ENCODE data around the gene FAM200A. TPM values are rescaled to one million over a fixed set of nuclear protein-coding genes. Genes with fewer than 3 reads are reported as not detected.
"Not testable (repeated sequence)": the region's sequence is repeated elsewhere in the genome, so short reads cannot be mapped to it uniquely, and the experiment has no call there.

Gene FAM200A
- total RNA-seq, 4 donors from 2014 or later, result 4.8 to 8.8 (median 5.6) TPM

- DNase-seq (ENCODE audit: low spot score in 2 of 2), result no peak
- WGBS, 2 donors, result 65 to 76% methylated on average over 3 of the region's 3 CpGs
- Histone ChIP-seq H3K27ac (no peak overlapping the region), H3K27me3 (no peaks in the 10 kb centered on the region), H3K9me3 (no peaks in the 10 kb centered on the region), H3K36me3 (no peaks in the 10 kb centered on the region), H3K4me3 (no peak overlapping the region), H3K4me1 (no peaks in the 10 kb centered on the region)
- TF ChIP-seq POLR2A (IDR thresholded peaks at IDR 0.05) (no peak), CTCF (IDR thresholded peaks at IDR 0.05) (no peak), EP300 (IDR thresholded peaks at IDR 0.05) (no peak)
These were observed 37.0 kb upstream of the FAM200A start for GRCh38 chr7:99588868-99589267.

- 53 to 55% methylated on average over 4 of the region's 4 CpGs for WGBS, 2 donors
- H3K36me3 ChIP-seq; H3K27me3 ChIP-seq; H3K9me3 ChIP-seq; DNase-seq (ENCODE audit: low spot score in 2 of 2): not testable (repeated sequence)
- H3K4me3 ChIP-seq, result peak overlapping the region; percentile 45 to 73 (median 68)
- peaks cover 0 to 20% (median 0%) of the 10 kb centered on the region in 4 donors for H3K4me1 ChIP-seq
- peak overlapping the region in 2 of 4 donors; percentile 25 to 72 for H3K27ac ChIP-seq
These were observed 28.9 kb upstream of the FAM200A start for GRCh38 chr7:99580778-99581332.

GRCh38 chr7:99579956-99580777 is 28.3 kb upstream of the FAM200A start:
- peaks cover 0 to 3% (median 0%) of the 10 kb centered on the region in 3 donors for H3K36me3 ChIP-seq
- H3K9me3 ChIP-seq, result no peaks in the 10 kb centered on the region
- no peak for DNase-seq (ENCODE audit: low spot score in 2 of 2)
- whole genome bisulfite sequencing, 2 donors, result 1 to 2% methylated on average over 52 to 54 of the region's 54 CpGs
- H3K27me3 ChIP-seq, result no peaks in the 10 kb centered on the region
- no peak for TF ChIP-seq EP300 (IDR thresholded peaks at IDR 0.05)
- no peak for TF ChIP-seq POLR2A (IDR thresholded peaks at IDR 0.05)
- no peak for TF ChIP-seq CTCF (IDR thresholded peaks at IDR 0.05)
- H3K4me3 ChIP-seq, result peak overlapping the region; percentile 45 to 73 (median 68)
- peak overlapping the region in 2 of 4 donors; percentile 25 to 72 for H3K27ac ChIP-seq
- peaks cover 0 to 20% (median 0%) of the 10 kb centered on the region in 4 donors for H3K4me1 ChIP-seq

GRCh38 chr7:99579281-99579955 is 27.5 kb upstream of the FAM200A start:
- Histone ChIP-seq H3K4me3 (peak overlapping the region; percentile 45 to 73 (median 68)), H3K4me1 (peaks cover 0 to 20% (median 0%) of the 10 kb centered on the region in 4 donors), H3K27ac (peak overlapping the region in 1 of 4 donors; percentile 72), H3K27me3 (no peaks in the 10 kb centered on the region), H3K36me3 (peaks cover 0 to 9% (median 0%) of the 10 kb centered on the region in 3 donors), H3K9me3 (no peaks in the 10 kb centered on the region)
- WGBS, 2 donors, result 37% methylated on average over 10 of the region's 10 CpGs
- no peak for DNase-seq (ENCODE audit: low spot score in 2 of 2)
- no peak for TF ChIP-seq EP300 (IDR thresholded peaks at IDR 0.05)
- no peak for TF ChIP-seq POLR2A (IDR thresholded peaks at IDR 0.05)
- no peak for TF ChIP-seq CTCF (IDR thresholded peaks at IDR 0.05)

- H3K36me3 ChIP-seq, result peaks cover 0 to 38% (median 0%) of the 10 kb centered on the region in 3 donors
- no peaks in the 10 kb centered on the region for H3K9me3 ChIP-seq
- H3K4me1 ChIP-seq, result peaks cover 0 to 20% (median 0%) of the 10 kb centered on the region in 4 donors
- no peak for TF ChIP-seq EP300 (IDR thresholded peaks at IDR 0.05)
- TF ChIP-seq POLR2A (IDR thresholded peaks at IDR 0.05), result no peak
- no peak for TF ChIP-seq CTCF (IDR thresholded peaks at IDR 0.05)
- no peaks in the 10 kb centered on the region for H3K27me3 ChIP-seq
- H3K27ac ChIP-seq, result no peak overlapping the region
- WGBS, 2 donors, result 64 to 74% methylated on average over 3 of the region's 3 CpGs
- no peak overlapping the region for H3K4me3 ChIP-seq
- DNase-seq (ENCODE audit: low spot score in 2 of 2), result no peak
These were observed 24.3 kb upstream of the FAM200A start for GRCh38 chr7:99576251-99576650.

Measured in tibial nerve (tissue), 4 donors.